ENCODE results near the gene MUC5AC.

- TF ChIP-seq CTCF (optimal IDR thresholded peaks at IDR 0.05 in 1 of 3, IDR thresholded peaks at IDR 0.05 in 1 of 3, conservative IDR thresholded peaks at IDR 0.05 in 1 of 3; ENCODE audit: extremely low read depth in 1 of 3, insufficient read depth in 2 of 3, low read length in 3 of 3), result no peak
- no peak for TF ChIP-seq EZH2 (IDR thresholded peaks at IDR 0.05; ENCODE audit: low read length)
These were observed 4.4 kb upstream of the MUC5AC start for GRCh38 chr11:1153105-1153950.
